Mucosa of rectum (tissue), 2 donors: ENCODE data around the gene UGT1A8.
"Not testable (repeated sequence)": the region's sequence is repeated elsewhere in the genome, so short reads cannot be mapped to it uniquely, and the experiment has no call there.

Source experiments
- H3K27ac ChIP-seq, 2 donors: one replicate each; pipeline ENCODE4 v1.7.0; 2013; ENCODE audit warnings: inconsistent platforms in 2 of 2, low read depth in 2 of 2, low read length in 2 of 2
- H3K27me3 ChIP-seq, 2 donors: one replicate each; pipeline ENCODE4 v1.7.0; 2013; ENCODE audit warnings: low read length in 2 of 2; ENCODE audit not compliant: control insufficient read depth in 2 of 2, insufficient read depth in 2 of 2
- H3K36me3 ChIP-seq, 2 donors: one replicate each; pipeline ENCODE4 v1.7.0; 2013; ENCODE audit warnings: low read length in 2 of 2; ENCODE audit not compliant: control insufficient read depth in 2 of 2, insufficient read depth in 2 of 2
- H3K4me1 ChIP-seq, 2 donors: one replicate each; pipeline ENCODE4 v1.7.0; 2013; ENCODE audit warnings: low read length in 2 of 2, mild to moderate bottlenecking in 1 of 2; ENCODE audit not compliant: control insufficient read depth in 2 of 2, insufficient read depth in 2 of 2
- H3K4me3 ChIP-seq, 2 donors: one replicate each; pipeline ENCODE4 v1.7.0; 2013; ENCODE audit warnings: low read length in 2 of 2
- H3K9ac ChIP-seq, 2 donors: one replicate each; pipeline ENCODE4 v1.7.0; 2013; ENCODE audit warnings: low read length in 2 of 2, low read depth in 1 of 2, mild to moderate bottlenecking in 1 of 2
- H3K9me3 ChIP-seq, 2 donors: one replicate each; pipeline ENCODE4 v1.7.0; 2013; ENCODE audit warnings: low read length in 2 of 2; ENCODE audit not compliant: control insufficient read depth in 2 of 2
- donor health status: healthy.
- donor health status: Normal muscosa, but diverticular disease.

Gene UGT1A8

GRCh38 chr2:233708942-233709341, 91.5 kb downstream of the UGT1A8 start:
- Histone ChIP-seq H3K36me3 (no peaks in the 10 kb centered on the region), H3K9ac (no peak overlapping the region), H3K27ac (no peak overlapping the region), H3K27me3 (peaks cover 0 to 2% of the 10 kb centered on the region in 2 donors), H3K4me1 (peaks cover 0 to 2% of the 10 kb centered on the region in 2 donors), H3K9me3 (no peaks in the 10 kb centered on the region), H3K4me3 (no peak overlapping the region)

DNA sequence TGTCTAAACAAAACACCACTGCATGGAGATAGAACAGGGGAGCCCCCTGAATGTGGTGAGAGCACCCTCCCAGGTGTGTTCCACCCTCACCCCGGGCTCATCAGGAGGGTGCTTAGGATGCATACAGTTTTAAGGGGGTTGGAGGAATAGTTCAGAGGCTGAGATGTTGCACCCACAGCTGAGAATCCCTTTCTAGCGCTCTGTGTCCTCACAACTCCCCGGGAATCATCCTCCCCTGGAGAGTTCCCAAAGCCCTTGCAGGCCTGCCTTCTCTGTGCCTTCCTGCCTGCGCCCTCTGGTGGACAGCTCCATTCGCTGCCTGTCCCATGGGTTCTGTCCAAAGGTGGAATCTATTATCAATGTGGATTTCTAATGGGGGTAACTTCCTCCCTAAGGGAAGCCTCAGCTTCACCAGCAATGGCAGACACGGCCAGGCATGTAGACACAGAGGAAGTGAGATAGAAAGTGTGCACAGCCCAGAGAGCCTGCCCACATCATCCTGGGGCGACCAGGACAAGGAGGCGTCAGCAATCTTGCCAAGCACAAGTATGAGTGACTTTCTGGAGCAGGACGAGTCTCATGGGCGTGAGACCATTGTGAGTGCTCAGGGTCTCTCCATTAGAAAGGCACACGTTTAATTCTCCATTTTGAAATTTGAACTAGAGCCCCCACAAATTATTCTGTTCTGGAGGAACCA, 94.0 kb downstream of the UGT1A8 start:
- Histone ChIP-seq H3K27ac (no peak overlapping the region), H3K4me3 (no peak overlapping the region), H3K36me3 (no peaks in the 10 kb centered on the region), H3K4me1 (peaks cover 0 to 2% of the 10 kb centered on the region in 2 donors), H3K27me3 (peaks cover 0 to 2% of the 10 kb centered on the region in 2 donors), H3K9me3 (no peaks in the 10 kb centered on the region), H3K9ac (no peak overlapping the region)

DNA sequence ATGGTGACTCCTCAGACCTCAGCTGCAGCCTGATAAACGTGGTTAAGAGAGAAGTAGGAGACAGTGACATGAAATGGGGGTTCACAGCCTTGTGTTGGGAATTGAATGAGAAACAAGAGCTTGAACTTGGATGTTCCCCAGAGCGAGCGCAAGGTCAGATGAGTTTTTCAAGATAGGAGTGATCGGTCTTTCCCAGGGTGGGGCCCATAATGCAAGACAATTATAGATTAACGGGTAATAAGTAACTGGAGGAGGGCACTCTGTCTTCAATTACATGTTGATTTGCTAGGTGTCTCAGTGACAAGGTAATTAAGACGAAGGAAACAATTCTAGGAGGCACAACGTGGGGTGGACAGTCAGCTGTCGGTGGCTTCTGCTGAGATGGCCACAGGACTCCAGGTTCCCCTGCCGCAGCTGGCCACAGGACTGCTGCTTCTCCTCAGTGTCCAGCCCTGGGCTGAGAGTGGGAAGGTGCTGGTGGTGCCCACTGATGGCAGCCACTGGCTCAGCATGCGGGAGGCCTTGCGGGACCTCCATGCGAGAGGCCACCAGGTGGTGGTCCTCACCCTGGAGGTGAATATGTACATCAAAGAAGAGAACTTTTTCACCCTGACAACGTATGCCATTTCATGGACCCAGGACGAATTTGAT, 95.3 kb downstream of the UGT1A8 start, which contains the start of gene UGT1A5:
TSS of gene UGT1A5 (plus strand) at position 297 of the 651 bp plus-strand sequence. CDS start at position 382, 85 bp downstream.
- Histone ChIP-seq H3K36me3 (no peaks in the 10 kb centered on the region), H3K4me3 (no peak within 1 kb of the TSS), H3K27ac (no peak within 1 kb of the TSS), H3K9ac (no peak within 1 kb of the TSS), H3K4me1 (peaks cover 0 to 2% of the 10 kb centered on the region in 2 donors), H3K27me3 (peaks cover 0 to 2% of the 10 kb centered on the region in 2 donors), H3K9me3 (no peaks in the 10 kb centered on the region)

DNA sequence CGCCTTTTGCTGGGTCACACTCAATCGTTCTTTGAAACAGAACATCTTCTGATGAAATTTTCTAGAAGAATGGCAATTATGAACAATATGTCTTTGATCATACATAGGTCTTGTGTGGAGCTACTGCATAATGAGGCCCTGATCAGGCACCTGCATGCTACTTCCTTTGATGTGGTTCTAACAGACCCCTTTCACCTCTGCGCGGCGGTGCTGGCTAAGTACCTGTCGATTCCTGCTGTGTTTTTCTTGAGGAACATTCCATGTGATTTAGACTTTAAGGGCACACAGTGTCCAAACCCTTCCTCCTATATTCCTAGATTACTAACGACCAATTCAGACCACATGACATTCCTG, 95.8 kb downstream of the UGT1A8 start:
- Histone ChIP-seq H3K27me3 (peaks cover 0 to 2% of the 10 kb centered on the region in 2 donors), H3K27ac (no peak overlapping the region), H3K4me3 (no peak overlapping the region), H3K9ac (no peak overlapping the region), H3K4me1 (peaks cover 0 to 2% of the 10 kb centered on the region in 2 donors), H3K9me3 (no peaks in the 10 kb centered on the region), H3K36me3 (no peaks in the 10 kb centered on the region)

DNA sequence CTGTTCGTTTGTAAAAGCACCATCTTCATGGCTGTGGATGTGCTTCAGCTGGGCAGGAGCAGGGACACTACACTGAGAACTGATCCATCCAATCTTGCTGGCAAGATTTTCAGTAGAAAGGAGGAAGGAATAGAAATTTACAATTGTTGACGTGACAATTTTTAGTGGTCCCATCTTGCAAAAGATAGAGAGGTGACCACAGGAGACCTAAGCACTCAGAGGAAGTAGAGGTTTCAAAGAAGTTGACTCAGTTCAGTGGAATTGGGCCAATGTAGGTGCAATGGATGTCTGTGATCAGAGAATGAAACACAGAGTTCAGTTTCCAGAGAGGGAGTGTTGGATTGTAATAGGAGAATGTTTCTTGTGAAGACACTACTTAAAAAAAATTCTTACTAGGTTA, 96.7 kb downstream of the UGT1A8 start:
- Histone ChIP-seq H3K9me3 (no peaks in the 10 kb centered on the region), H3K4me3 (no peak overlapping the region), H3K36me3 (no peaks in the 10 kb centered on the region), H3K4me1 (peaks cover 0 to 2% of the 10 kb centered on the region in 2 donors), H3K9ac (no peak overlapping the region), H3K27me3 (peaks cover 0 to 2% of the 10 kb centered on the region in 2 donors), H3K27ac (no peak overlapping the region)

GRCh38 chr2:233718552-233718951, 101.1 kb downstream of the UGT1A8 start, which contains the start of gene UGT1A4:
TSS of gene UGT1A4 (plus strand) at chr2:233718736. CDS start at chr2:233718821, 85 bp downstream.
- Histone ChIP-seq H3K9ac (no peak within 1 kb of the TSS), H3K27ac (no peak within 1 kb of the TSS)

GRCh38 chr2:233728723-233729301, 111.4 kb downstream of the UGT1A8 start, which contains the start of gene UGT1A3:
TSS of gene UGT1A3 (plus strand) at chr2:233729042. CDS start at chr2:233729127, 85 bp downstream.
- Histone ChIP-seq H3K27ac (no peak within 1 kb of the TSS), H3K4me3 (no peak within 1 kb of the TSS), H3K4me1 (no peaks in the 10 kb centered on the region), H3K27me3 (no peaks in the 10 kb centered on the region), H3K9ac (no peak within 1 kb of the TSS), H3K9me3 (no peaks in the 10 kb centered on the region), H3K36me3 (no peaks in the 10 kb centered on the region)

More at GRCh38 chr2:233718552-233718951, 101.1 kb downstream of the UGT1A8 start, which contains the start of gene UGT1A4:
- Histone ChIP-seq H3K4me3 (no peak within 1 kb of the TSS), H3K27me3 (no peaks in the 10 kb centered on the region), H3K36me3 (no peaks in the 10 kb centered on the region), H3K9me3 (no peaks in the 10 kb centered on the region), H3K4me1 (no peaks in the 10 kb centered on the region)

DNA sequence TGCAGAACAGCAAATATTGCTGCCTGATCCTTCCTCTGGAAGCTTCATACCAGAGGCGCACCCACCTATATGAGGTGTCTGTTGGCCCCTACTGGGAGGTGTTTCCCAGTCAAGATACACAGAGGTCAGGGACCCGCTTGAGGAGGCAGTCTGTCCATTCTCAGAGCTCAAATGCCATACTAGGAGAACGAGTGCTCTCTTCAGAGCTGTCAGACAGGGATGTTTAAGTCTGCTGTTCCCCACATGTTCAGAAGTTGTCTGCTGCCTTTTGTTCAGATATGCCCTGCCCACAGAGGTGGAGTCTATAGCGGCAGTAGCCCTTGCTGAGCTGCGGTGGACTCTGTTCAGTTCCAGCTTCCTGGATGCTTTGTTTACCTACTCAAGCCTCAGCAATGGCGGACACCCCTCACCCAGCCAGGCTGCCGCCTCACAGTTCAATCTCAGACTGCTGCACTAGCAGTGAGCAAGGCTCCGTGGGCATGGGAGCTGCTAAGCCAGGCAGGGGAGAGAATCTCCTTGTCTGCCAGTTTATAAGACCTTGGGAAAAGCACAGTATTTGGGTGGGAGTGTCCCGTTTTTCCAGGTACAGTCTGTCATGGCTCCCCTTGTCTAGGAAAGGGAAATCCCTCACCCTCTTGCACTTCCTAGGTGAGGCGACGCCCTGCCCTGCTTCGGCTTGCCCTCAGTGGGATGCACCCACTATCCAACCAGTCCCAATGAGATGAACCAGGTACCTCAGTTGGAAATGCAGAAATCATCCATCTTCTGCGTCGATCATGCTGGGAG, 119.6 kb downstream of the UGT1A8 start:
- H3K4me1 ChIP-seq, H3K27ac ChIP-seq, H3K36me3 ChIP-seq, H3K4me3 ChIP-seq, H3K27me3 ChIP-seq, H3K9me3 ChIP-seq, H3K9ac ChIP-seq: not testable (repeated sequence)

DNA sequence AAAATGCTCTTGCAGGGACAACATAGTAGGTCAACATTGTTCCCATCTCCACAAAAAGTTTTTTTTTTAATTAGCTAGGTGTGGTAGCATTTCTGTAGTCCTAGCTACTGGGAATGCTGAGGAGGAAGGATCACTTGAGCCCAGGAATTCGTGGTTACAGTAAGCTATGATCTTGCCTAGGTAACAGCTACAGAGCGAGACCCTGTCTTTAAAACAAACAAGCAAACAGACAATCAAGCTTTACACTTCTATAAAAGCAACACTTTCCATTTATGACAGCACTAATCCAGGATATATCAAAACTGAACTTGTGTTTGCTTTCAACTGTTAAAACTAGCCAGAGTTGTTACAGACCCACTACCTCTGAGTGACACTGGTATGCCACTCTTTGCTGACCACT, 123.4 kb downstream of the UGT1A8 start:
- Histone ChIP-seq H3K4me3 (no peak overlapping the region), H3K27ac (no peak overlapping the region), H3K9me3 (no peaks in the 10 kb centered on the region), H3K9ac (no peak overlapping the region), H3K36me3 (no peaks in the 10 kb centered on the region), H3K27me3 (no peaks in the 10 kb centered on the region), H3K4me1 (no peaks in the 10 kb centered on the region)
